Gastroesophageal sphincter (tissue), 3 donors: ENCODE data around the gene NAAA.

ENCODE experiments used
- EP300 ChIP-seq: sonication (generic); formaldehyde crosslinking; IDR thresholded peaks from one replicate; pipeline ENCODE4 v1.6.1; 2017; ENCODE audit warnings: antibody characterized with exemption, mild to moderate bottlenecking
- POLR2AphosphoS5 ChIP-seq: sonication (generic); formaldehyde crosslinking; IDR thresholded peaks from one replicate; pipeline ENCODE4 v1.6.1; 2017; ENCODE audit warnings: antibody characterized with exemption
- TF ChIP-seq, protein P1 (sequence below), 4 experiments: fragments of 200-600 bp in 2 of 4; fragments of 450-650 bp in 2 of 4; sonication (generic) in 1 of 4; IDR thresholded peaks; one replicate each; pipeline ENCODE4 v1.5.1; 2017 to 2019; ENCODE audit warnings: antibody characterized with exemption in 4 of 4, mild to moderate bottlenecking in 2 of 4, moderate library complexity in 2 of 4

DNA sequence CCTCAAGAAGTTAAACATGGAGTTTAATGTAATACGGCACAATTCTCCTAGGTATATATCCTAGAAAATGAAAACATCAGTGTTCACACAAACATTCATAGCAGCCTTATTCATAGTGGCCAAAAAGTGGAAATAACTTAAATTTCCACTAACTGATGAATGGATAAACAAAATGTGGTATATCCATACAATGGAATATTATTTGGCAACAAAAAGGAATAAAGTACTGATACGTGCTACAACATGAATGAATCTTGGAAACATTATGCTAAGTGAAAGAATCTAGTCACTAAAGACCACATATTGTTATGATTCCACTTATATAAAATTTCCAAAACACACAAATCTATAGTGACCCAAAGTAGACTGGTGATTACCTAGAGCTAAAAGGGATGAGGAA is 35.4 kb upstream of the NAAA start:
- TF ChIP-seq, protein P1, sequence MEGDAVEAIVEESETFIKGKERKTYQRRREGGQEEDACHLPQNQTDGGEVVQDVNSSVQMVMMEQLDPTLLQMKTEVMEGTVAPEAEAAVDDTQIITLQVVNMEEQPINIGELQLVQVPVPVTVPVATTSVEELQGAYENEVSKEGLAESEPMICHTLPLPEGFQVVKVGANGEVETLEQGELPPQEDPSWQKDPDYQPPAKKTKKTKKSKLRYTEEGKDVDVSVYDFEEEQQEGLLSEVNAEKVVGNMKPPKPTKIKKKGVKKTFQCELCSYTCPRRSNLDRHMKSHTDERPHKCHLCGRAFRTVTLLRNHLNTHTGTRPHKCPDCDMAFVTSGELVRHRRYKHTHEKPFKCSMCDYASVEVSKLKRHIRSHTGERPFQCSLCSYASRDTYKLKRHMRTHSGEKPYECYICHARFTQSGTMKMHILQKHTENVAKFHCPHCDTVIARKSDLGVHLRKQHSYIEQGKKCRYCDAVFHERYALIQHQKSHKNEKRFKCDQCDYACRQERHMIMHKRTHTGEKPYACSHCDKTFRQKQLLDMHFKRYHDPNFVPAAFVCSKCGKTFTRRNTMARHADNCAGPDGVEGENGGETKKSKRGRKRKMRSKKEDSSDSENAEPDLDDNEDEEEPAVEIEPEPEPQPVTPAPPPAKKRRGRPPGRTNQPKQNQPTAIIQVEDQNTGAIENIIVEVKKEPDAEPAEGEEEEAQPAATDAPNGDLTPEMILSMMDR (IDR thresholded peaks at IDR 0.05) = no peak
- TF ChIP-seq POLR2AphosphoS5 (no peak), EP300 (no peak)
